Astrocyte of the cerebellum (primary cell): ENCODE data around the gene ZBTB20.
"Not testable (repeated sequence)": the region's sequence is repeated elsewhere in the genome, so short reads cannot be mapped to it uniquely, and the experiment has no call there.

Experiments used
- DNase-seq: peaks from one replicate; pipeline ENCODE4 v3.0.0-alpha.2; 2011; ENCODE audit warnings: low read depth
- H3K4me3 ChIP-seq: 2 replicates; pipeline ENCODE4 v1.5.1; 2011; ENCODE audit warnings: mild to moderate bottlenecking, low read depth, low read length, moderate library complexity
- in situ Hi-C: cut with HindIII; loops from 2 replicates; pipeline ENCODE4 v1.10.0; 2017; ENCODE audit warnings: low sequenced_read_pairs
- TF ChIP-seq, protein P1 (sequence below): IDR thresholded peaks from 2 replicates; pipeline ENCODE4 v1.5.1; 2012; ENCODE audit warnings: low read length, low read depth, moderate library complexity, mild to moderate bottlenecking; ENCODE audit errors: missing control alignments

The ZBTB20 gene

DNA sequence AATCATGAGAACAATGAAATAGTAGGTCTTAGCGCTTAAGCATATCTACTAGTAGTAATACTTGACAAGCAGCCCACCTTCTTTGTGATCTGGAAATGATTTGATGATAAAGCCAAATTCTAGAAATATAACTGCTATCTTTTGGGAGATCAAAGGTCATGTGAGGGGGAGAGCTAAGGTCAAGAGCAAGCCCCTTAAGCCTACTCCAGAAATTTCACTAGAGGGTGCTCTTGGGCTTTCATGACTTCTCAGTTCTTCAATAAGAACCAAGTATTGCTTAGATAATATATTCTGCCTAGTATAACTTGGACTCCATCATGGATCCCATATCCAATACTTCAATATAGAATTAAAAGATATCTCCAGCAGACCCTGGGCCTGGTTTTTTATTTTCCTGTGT lies 319.6 kb downstream of the ZBTB20 start:
- DNase-seq = peak; percentile 19
- in situ Hi-C loops = no loop called here
- H3K4me3 ChIP-seq = no peak overlapping the region
- TF ChIP-seq, protein P1, sequence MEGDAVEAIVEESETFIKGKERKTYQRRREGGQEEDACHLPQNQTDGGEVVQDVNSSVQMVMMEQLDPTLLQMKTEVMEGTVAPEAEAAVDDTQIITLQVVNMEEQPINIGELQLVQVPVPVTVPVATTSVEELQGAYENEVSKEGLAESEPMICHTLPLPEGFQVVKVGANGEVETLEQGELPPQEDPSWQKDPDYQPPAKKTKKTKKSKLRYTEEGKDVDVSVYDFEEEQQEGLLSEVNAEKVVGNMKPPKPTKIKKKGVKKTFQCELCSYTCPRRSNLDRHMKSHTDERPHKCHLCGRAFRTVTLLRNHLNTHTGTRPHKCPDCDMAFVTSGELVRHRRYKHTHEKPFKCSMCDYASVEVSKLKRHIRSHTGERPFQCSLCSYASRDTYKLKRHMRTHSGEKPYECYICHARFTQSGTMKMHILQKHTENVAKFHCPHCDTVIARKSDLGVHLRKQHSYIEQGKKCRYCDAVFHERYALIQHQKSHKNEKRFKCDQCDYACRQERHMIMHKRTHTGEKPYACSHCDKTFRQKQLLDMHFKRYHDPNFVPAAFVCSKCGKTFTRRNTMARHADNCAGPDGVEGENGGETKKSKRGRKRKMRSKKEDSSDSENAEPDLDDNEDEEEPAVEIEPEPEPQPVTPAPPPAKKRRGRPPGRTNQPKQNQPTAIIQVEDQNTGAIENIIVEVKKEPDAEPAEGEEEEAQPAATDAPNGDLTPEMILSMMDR = peak; percentile 60

DNA sequence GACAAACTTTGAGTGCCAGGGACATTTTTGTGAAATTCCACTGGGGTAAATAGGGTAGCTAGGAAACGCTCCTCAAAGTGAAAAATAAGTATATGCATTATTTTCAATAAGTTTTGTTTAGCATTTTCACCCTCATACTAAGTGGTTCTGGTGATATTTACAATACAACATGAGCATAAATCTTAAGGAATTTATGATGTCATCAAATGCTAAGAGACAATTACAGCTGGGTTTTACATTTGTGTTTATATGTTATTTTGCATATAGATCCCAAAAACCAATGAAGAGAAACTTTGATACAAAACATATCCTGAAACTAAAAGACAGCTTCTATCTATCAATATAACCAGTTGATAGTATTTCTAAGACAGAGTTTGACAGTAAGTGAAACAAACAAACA lies 323.1 kb downstream of the ZBTB20 start:
- no peak overlapping the region for H3K4me3 ChIP-seq
- DNase-seq = no peak
- TF ChIP-seq, protein P1 = no peak
- in situ Hi-C loops = no loop called here

DNA sequence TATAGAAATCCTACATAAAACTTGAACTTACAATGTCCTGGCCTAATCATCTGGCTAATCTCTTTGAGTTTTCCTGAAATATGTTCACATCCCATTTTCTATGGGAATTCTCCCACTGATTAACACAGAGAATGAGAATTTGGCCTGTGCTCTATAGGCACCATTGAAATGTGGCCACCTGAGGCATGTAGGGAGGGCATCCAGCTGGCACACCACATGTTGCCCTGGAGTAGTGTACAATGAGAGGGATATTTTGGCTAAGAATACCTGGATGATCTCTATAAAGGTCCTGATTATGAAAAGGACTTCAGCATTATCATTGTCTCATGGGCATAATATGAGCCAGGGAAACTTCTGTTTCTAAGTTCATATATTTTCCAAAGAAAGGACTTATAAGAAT lies 324.0 kb downstream of the ZBTB20 start:
- no peak for DNase-seq
- H3K4me3 ChIP-seq = no peak overlapping the region
- TF ChIP-seq, protein P1 = no peak
- in situ Hi-C loops = no loop called here

DNA sequence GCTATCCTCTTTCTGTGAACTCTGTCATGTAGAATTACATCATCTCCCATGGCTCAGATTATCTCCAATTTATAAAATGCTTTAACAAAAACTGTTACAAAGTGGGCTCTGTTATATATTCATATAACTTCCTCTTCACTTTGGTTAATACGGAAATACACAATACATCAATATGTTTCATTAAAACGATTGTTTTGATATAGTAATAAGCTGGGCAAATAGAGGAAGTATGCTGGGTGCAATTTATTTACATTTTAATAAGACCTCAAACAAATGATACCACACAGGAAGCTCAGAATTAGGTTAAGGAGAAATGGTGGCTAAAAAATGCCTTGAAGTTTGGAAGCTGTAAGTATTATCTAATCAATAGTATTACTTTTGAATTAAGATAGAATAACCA lies 331.0 kb downstream of the ZBTB20 start:
- in situ Hi-C loops = no loop called here
- TF ChIP-seq, protein P1 = no peak
- no peak overlapping the region for H3K4me3 ChIP-seq
- no peak for DNase-seq

DNA sequence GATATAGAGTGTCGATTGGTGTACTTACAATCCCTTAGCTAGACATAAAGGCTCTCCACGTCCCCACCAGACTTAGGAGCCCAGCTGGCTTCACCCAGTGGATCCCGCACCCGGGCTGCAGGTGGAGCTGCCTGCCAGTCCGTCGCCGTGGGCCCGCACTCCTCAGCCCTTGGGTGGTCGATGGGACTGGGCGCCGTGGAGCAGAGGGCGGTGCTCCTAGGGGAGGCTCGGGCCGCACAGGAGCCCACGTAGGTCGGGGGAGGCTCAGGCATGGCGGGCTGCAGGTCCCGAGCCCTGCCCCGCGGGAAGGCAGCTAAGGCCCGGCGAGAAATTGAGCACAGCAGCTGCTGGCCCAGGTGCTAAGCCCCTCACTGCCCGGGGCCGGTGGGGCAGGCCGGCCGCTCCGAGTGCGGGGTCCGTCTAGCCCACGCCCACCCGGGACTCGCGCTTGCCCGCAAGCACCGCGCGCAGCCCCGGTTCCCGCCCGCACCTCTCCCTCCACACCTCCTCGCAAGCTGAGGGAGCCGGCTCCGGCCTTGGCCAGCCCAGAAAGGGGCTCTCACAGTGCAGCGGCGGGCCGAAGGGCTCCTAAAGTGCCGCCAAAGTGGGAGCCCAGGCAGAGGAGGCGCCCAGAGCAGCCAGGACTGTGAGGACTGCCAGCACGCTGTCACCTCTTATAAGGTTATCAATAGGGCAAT lies 334.4 kb downstream of the ZBTB20 start:
- in situ Hi-C loops, H3K4me3 ChIP-seq, DNase-seq: not testable (repeated sequence)

DNA sequence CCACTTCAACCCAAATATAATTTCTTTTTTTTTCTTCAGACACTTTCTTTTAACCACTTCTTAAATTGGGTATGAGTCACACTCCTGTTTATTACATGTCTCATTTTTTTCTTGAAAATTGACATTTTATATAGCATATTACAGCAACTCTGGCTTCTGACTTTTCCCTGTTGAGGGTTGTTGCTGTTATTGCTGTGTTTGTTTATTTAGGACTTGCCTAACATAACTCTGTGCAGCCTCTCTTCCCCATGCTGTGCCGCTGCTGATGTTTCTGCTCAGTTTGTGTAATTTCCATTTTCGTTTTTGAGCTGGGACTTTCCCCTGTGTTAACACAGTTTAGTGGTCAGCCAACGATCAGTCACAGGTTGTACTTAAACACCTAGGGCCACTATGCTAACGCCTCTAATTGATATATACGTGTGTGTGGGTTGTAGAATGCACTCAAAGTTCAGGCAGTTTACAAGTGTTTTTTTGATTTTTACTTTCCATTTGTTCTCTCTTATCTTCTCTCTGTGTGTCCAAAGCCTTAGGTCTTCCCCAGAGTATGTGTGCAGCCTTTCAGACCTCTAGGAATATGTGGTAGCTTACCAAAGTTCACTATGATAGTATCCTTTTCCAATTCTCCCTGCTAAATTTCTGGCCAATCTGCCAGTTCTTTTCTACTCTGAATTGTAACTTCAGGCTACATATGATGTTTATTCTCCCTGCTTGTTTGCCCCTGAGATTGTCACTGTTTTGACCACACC lies 337.2 kb downstream of the ZBTB20 start:
- DNase-seq = no peak
- in situ Hi-C loops = no loop called here
- no peak overlapping the region for H3K4me3 ChIP-seq
- TF ChIP-seq, protein P1 = no peak

DNA sequence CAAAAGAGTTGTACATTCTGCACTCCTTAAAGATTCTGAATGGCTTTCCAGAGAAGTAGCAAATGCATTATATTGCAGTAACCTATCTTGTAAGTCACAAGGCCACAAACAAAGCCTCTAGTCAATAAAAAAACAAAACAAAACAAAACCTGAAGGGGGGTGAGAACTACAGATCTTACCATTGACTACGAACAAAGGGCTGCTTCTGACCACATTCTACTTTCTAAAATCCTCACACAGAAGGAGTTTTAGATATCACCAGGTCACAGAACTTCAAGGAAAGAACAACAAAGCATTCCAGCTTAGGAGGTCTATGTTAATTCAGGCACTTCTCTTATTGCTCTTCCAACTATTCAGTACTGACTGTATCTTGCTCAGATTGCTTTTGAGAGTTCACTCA lies 343.0 kb downstream of the ZBTB20 start:
- in situ Hi-C loops = no loop called here
- H3K4me3 ChIP-seq = no peak overlapping the region
- TF ChIP-seq, protein P1 = no peak
- no peak for DNase-seq
